ENCODE results near the gene DUSP8. TPM values are rescaled to one million over a fixed set of nuclear protein-coding genes. Genes with fewer than 3 reads are reported as not detected.

DUSP8 gene
- total RNA-seq, 2 donors from 2014 or later, result 21.8 to 33.9 TPM

DNA sequence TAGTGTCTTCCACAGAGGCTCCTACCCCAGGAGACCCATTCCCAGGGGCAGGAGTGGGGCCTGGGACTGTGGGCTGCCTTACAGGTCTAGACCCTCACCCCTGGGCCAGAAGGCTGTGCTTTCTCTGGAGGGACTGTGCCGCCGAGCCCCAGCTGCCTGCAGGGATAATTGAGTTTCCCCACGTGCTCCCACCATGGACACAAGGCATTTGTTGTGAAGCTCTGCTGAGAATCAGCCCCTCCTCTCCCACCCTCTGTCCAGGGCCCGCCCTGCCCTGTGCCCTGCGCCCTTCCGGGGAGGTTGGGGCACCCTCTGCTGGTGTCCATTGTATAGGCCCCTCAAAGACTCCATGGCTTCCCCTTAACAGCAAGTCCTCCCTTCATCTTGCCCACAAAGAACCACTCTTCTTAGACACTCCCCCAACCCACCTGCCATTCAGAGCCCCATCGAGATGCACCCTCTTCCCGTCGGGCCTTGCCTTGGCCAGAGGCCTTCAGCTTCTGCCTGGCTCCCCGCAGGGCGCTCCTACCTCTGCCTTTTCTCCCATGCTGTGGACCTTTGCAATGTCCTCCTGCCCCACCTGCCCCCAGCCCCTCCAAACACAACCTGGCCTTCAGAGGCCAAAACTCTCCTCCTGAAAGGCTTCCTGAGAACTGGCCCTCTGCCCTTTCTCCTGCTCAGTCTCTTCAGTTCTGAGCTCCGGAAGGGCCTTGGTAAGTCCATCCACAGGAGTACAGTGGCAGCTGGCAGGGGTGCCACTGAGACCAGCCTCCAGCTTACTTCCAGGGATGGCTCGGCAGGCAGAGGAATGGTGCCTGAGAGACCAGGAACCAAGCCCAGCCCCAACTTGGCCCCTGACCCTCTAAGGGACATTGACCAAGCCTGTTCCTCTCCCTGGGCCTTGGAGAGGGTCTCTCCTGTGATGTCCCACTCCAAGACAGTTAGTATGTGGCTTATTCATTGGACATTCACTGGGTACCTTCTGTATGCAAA lies 22.4 kb downstream of the DUSP8 start:
- no peak overlapping the region for H3K9ac ChIP-seq (ENCODE audit: low read depth in 2 of 2, low read length in 2 of 2)
- DNase-seq, result no peak
- no peaks in the 10 kb centered on the region for H3K36me3 ChIP-seq
- H3K27me3 ChIP-seq, result peaks cover 10% of the 10 kb centered on the region
- H3K4me3 ChIP-seq, result no peak overlapping the region
- no peak overlapping the region for H3K27ac ChIP-seq
- H3K4me1 ChIP-seq, result peaks cover 3% of the 10 kb centered on the region
- intact Hi-C loops (cut with DNase I), result loop anchor here (5.0 kb wide), 1 partner anchor 83 kb away; no protein-coding TSS in a partner anchor
- TF ChIP-seq, protein P1, sequence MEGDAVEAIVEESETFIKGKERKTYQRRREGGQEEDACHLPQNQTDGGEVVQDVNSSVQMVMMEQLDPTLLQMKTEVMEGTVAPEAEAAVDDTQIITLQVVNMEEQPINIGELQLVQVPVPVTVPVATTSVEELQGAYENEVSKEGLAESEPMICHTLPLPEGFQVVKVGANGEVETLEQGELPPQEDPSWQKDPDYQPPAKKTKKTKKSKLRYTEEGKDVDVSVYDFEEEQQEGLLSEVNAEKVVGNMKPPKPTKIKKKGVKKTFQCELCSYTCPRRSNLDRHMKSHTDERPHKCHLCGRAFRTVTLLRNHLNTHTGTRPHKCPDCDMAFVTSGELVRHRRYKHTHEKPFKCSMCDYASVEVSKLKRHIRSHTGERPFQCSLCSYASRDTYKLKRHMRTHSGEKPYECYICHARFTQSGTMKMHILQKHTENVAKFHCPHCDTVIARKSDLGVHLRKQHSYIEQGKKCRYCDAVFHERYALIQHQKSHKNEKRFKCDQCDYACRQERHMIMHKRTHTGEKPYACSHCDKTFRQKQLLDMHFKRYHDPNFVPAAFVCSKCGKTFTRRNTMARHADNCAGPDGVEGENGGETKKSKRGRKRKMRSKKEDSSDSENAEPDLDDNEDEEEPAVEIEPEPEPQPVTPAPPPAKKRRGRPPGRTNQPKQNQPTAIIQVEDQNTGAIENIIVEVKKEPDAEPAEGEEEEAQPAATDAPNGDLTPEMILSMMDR (IDR thresholded peaks at IDR 0.05), result no peak
- no peaks in the 10 kb centered on the region for H3K9me3 ChIP-seq

DNA sequence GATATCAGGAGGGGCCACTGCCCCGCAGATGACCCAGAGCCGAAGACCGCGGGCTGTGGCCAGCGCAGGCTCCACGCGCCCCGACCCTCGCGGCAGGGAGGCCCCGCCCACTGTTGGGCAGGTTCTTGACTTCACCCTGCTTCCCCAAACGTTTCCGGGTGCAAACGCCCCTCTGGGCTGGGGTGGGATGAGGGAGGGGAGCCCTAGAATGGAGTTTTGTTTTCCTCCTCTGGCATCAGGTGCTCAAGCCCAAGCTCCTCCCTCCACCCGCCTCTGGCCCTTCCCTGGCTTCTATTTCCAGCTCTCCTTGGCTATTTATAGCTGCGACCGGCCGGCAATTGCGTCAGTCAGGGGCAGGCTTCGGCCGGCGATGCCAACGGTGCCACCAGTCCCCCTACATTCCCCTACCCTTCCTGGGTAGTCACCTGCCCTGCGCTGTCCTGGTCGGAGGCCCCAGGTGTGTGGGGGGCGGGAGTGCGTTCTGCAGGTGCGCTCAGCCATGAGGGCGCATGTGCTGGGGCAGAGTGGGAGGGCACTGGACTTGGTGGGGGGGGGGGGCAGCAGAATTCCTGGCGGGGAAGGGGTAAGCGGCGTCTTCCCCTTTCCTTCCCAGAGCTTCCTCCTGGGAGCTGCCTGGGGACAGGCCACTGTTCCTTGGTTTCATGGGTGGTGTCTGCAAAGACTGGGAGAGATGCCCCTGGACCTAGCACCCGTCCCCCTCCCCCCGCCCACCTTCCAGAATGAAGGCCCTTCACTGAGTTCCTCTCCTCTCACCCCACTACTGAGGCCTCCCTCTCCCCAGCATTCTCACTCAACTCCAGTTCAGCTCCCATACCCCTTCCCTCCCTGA lies 23.6 kb downstream of the DUSP8 start:
- intact Hi-C loops (cut with DNase I), result loop anchor here (5.0 kb wide), 1 partner anchor 84 kb away; no protein-coding TSS in a partner anchor

DNA sequence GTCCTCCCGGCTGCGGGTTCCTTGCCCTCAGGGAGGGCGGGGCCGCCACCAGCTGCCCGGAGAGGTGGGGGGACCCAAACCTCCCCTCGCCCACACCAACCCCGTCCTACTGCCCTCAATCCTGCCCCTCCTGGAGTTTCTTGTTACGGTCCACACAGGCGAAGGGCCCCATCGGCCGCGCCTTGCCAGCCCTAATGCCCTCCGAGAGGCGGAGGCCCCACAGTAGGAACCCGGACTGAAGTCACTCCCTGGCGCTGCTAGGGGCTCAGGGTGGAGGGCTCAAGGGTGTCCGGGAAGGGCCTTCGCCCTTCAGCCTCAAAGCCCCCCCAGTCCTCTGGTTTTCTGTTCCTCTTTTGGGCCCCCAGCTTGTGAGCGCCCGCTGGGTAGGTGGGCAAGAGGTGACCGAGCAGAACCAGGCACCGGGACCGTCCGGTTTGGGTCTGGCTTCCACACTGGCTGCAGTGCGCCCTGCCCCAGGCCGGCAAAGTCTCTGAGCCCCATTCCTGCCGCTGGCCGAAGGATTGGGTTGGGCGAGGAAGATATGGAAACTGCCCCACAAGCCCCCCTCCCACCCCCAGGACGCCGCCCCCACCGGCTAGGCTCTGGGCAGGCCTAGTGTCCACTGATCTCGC lies 24.5 kb downstream of the DUSP8 start:
- peak overlapping the region; percentile 47 for H3K4me3 ChIP-seq
- intact Hi-C loops (cut with DNase I), result loop anchor here (5.0 kb wide), 1 partner anchor 85 kb away; no protein-coding TSS in a partner anchor
- H3K36me3 ChIP-seq, result no peaks in the 10 kb centered on the region
- H3K9ac ChIP-seq (ENCODE audit: low read depth in 2 of 2, low read length in 2 of 2), result peak overlapping the region; percentile 65 to 81
- H3K4me1 ChIP-seq, result peaks cover 3% of the 10 kb centered on the region
- DNase-seq, result no peak
- TF ChIP-seq, protein P1 (IDR thresholded peaks at IDR 0.05), result no peak
- peaks cover 10% of the 10 kb centered on the region for H3K27me3 ChIP-seq
- no peaks in the 10 kb centered on the region for H3K9me3 ChIP-seq
- peak overlapping the region; percentile 85 for H3K27ac ChIP-seq

More for the DNA sequence above, 23.6 kb downstream of the DUSP8 start:
- Histone ChIP-seq H3K9ac (ENCODE audit: low read depth in 2 of 2, low read length in 2 of 2) (peak overlapping the region; percentile 51 to 60), H3K4me1 (peaks cover 3% of the 10 kb centered on the region), H3K27me3 (peaks cover 10% of the 10 kb centered on the region), H3K27ac (peak overlapping the region; percentile 85), H3K9me3 (no peaks in the 10 kb centered on the region), H3K36me3 (no peaks in the 10 kb centered on the region), H3K4me3 (peak overlapping the region; percentile 47)
- DNase-seq, result peak; percentile 88
- TF ChIP-seq, protein P1 (IDR thresholded peaks at IDR 0.05), result no peak

DNA sequence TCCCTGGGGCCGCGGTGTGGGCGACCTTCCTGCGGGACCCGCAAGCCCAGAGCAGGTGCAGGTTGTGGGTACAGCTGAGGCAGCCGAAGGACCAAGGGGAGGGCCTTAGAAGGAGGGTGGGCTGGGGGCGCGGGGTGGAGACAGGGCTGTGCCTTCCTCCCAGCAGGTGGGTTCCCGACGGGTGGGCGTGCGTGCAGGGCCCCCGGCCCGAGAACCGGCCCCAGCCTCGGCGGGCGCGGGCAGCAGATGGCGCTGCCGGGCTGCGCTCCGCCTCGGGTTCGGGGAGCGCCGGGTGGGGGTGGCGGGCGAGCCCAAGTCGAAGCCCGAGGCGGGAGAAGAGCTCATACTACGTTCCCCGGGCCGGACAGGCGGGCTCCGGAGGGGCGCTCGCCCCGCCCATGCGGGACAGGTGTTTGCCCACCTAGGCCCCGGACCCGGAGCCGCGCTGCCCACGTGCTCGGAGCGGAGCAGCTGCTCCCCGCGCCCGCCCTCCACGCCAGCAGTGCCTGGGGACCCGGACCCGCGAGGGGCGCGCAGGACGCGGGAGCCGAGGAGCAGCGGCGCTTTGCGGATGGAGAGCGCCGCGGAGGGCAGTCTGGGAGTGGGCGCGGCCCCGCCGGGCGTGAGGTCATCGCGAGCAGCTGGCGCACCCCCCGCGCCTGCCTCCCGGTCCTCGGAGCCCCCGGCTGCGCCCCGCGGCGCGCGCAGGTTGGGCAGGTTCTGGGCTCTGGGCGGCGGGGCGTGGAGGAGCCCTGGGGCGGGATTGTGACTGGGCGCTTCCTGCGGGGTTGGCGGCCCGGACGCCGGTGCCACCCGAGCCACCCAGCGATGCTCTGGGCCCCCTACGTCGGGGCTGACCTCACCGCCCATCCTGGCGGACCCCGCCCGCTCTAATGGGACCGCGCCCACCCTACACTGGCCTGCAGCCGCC lies 25.3 kb downstream of the DUSP8 start:
- Histone ChIP-seq H3K36me3 (no peaks in the 10 kb centered on the region), H3K27ac (peak overlapping the region; percentile 85), H3K4me1 (peaks cover 7% of the 10 kb centered on the region), H3K4me3 (peak overlapping the region; percentile 47), H3K9me3 (no peaks in the 10 kb centered on the region), H3K9ac (ENCODE audit: low read depth in 2 of 2, low read length in 2 of 2) (peak overlapping the region; percentile 65 to 81), H3K27me3 (peaks cover 10% of the 10 kb centered on the region)
- peak; percentile 61 for DNase-seq
- TF ChIP-seq, protein P1 (IDR thresholded peaks at IDR 0.05), result peak; percentile 53
- intact Hi-C loops (cut with DNase I), result loop anchor here (5.0 kb wide), 1 partner anchor 86 kb away; no protein-coding TSS in a partner anchor

Data from colonic mucosa (tissue), 4 donors.